HG03066 (cell line): ENCODE measurements around the gene P4HB.

Source experiments
- ATAC-seq: cut with Tn5 transposase; IDR thresholded peaks from one replicate; pipeline ENCODE4 v1.9.1; 2021; ENCODE audit warnings: low read depth; ENCODE audit not compliant: unreplicated experiment

P4HB gene

DNA sequence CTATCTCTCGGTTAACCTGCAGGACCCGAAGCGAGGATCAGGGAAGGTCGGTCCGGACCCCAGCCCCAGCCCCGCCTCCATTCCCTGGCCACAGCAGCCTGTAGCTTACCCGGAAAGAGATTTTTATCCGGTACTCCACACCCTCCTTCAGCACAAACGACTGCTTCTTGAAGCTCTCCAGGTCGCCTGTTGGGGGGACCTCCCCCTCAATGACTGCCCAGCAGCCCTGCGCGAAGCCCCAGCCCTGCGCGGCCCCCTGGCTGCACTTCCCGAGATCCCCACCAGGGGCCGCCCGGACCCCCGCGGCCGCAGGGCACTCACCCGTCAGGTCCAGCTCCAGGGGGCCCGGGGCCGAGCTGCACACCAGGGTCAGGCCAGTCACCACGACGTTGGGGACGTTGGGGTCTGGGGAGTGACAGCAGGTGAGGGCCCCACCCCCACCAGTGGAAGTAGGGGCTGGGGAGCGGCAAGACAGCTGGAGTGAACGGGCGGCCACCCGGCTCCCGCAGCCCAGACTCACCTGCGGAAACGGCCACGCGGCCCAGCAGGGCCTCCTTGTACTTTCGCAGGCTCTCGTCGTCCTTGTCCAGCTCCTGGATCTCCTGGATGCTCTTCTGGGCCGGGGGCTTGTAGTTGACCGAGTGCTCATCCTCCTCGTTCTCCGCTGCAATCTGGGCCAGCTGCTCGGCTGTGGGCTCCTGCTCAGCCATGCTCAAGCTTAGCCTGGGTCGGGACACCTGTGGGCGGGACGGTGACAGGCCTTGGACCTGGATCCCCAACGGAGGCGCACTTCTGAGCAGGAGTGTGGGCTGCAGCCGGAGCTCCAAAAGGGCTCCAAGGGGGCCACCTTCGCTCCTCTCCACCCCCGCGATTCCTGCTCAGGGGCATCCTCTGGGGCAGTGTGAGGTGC lies 9.1 kb upstream of the P4HB start:
- ATAC-seq: no peak

DNA sequence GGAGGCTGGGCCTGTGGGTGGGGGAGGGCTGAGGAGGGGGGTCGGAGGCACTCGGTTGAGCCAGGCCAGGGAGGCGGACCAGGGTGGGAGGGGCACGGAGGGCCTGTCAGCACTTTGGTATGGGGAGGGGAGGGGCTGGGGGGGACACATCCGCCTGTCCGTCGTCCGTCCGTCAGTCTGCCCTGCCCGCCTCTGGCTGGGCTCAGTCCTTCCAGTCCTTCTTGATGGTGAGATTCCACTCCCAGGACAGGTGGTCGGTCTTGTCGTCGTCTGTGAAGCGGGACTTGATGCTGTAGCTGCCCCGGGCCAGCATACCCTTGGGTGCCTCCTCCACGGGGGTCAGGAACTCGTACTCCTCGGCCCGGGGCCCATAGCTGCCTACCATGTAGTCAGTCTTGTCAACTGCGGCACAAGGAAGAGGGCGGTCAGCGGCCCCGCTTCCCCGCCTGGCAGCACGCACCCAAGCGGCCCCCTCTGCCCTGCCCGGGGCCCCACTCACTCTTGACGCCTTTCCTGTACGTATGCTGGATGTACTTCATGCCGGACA lies 8.4 kb upstream of the P4HB start:
- no peak for ATAC-seq

DNA sequence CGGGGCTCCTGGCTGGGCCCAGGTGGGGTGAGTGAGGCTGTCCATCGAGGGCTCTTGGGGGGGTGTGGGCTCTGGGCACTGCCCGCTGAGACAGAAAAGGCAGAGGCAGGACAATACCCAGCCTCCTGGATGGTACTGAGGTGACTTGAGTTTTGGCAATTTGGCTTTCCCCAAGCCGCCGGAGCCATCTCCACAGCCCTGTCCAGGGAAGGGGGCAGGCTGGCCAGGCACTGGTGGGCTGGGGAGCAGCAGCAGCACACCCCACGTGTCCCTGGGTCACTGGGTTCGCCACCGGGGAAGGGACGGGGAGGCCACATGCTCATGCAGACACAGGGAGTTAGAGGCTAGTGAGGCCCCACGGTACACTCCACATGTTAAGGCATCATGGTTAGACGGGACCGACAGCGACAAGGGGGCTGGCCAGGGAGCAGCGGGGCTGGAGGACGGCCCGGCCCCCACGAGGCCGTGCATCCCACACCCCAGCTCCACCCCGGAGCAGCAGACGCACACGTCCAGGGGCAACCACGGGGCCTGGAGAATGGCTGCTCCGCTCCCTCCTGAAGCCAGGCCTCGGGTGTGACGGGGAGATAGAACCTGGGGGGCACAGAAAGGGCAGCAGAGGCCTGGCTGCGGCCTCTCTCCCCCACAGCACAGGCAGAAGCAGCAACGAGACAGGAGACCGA lies 7.8 kb upstream of the P4HB start:
- no peak for ATAC-seq

DNA sequence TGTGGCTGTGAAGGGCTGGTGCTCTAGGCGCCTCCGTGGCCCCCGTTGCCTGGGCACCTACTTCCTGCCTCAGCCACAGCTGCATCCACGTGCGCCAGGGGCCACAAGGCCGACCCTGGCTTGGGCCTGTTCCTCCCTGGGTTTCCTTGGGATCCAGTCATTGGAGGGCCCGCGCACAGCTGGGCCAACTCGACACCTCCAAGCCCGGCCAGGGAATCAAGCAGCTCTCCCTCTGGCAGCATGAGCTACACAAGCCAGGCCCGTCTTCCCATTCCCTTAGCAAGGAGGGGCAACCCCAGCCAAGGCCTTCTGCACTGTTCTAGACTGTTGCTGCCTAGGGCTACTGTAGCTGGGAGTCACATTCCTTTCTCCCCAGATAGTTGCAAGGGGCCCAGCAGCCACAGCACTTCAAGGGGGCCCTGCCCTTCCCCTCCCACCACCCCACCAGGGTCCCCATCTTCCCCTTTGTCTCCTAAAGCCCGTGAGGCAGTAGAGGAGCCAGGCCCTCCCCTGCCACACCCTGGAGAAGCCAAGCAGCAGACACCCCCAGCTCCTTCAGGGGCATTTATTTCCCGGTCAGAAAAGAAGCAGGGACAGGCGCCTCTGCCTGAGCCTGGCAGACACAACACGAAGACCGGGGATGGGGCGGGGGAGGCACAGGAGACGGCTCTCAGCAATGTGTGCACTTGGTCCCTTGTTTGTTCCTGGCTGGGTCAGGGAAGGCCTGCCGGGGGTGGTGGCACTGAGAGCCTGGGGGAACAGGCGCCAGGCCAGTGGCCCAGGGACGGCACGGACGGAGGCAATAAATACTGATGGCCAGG lies 7.0 kb upstream of the P4HB start:
- ATAC-seq: no peak

DNA sequence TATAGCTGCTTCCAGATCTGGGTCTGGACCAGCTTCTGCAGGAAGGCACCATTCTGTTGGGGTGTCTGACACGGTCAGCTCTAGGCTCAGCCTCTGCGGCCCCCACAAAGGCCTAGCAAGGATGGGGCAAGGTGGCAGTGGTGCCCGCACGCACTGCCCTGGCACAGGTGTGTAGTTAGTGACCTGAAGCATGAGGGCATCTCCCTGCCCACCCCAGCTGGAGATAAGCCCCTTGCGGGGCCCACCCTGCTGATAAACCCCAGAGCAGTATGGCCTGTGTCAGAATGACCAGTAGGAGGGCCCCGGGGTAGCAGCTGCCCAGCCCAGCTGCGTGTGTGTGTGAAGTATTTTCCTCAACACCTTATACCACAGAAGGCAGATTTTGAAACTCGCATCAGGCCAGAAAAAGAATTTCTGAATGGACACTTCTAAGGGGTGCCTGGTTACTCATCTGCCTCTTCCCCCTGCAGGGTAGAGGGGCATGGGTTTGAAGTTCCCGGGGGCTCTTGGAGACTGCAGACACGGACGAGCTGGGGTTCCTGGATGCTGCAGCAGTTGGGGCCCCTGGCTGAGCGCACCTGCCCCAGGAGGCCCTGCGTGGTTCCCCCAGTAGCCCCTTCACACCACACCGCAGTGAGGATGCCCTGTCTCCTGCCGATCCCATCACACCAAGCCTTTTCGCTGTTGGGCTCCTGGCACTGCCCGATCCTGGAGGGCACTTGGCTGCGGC lies 6.3 kb upstream of the P4HB start:
- ATAC-seq: no peak

DNA sequence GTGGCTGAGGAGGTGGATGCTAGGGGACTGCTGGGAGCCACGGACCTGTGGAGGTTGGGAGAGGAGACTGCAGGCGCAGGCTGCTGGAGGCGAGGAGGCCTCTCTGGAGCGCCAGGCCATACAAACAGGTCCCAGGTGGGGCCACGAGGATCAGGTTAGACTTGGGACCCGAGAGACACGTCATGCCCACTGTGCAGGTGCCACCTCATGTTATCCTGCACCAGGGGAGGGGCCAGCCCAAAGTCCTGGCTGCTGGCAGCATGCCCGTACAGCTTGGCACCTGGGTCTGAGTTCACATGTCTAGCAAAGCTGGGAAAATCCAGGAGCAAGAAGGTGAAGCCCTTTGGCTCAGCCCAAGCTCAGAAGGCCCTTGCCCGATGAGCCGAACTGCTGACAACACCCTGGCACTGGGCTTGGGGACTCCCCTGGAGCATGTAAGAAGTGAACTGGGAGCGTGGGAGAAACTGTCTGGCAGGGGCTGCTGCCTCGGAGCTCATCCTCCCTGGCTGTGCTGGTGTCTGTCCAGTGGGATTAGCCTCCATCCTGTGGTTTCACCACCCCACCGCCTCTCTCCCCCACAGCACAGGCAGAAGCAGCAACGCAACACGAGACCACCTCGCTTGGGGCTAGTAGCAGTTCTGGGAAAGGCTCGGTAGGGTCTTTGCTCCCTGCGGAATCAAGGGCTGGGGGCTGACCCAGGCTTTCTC lies 5.6 kb upstream of the P4HB start:
- no peak for ATAC-seq

DNA sequence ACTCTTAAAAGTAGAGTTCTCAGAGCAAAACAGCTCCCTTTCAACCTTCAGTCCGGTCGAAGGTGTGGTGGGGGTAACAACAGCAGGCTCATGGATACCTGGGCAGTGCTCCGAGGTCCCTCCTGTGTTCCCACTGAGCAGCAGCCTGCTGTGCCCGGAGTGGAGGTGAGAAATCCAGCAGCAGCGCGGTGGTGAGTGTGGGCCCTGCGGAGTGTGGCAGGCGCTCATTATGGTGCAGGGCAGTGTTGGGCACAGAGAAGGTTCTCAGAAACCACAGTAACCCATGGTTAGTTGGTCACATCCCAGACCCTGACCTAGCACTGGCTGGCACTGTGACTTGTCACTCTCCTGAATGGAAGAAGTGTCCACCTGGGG lies 5.0 kb upstream of the P4HB start:
- ATAC-seq: no peak

DNA sequence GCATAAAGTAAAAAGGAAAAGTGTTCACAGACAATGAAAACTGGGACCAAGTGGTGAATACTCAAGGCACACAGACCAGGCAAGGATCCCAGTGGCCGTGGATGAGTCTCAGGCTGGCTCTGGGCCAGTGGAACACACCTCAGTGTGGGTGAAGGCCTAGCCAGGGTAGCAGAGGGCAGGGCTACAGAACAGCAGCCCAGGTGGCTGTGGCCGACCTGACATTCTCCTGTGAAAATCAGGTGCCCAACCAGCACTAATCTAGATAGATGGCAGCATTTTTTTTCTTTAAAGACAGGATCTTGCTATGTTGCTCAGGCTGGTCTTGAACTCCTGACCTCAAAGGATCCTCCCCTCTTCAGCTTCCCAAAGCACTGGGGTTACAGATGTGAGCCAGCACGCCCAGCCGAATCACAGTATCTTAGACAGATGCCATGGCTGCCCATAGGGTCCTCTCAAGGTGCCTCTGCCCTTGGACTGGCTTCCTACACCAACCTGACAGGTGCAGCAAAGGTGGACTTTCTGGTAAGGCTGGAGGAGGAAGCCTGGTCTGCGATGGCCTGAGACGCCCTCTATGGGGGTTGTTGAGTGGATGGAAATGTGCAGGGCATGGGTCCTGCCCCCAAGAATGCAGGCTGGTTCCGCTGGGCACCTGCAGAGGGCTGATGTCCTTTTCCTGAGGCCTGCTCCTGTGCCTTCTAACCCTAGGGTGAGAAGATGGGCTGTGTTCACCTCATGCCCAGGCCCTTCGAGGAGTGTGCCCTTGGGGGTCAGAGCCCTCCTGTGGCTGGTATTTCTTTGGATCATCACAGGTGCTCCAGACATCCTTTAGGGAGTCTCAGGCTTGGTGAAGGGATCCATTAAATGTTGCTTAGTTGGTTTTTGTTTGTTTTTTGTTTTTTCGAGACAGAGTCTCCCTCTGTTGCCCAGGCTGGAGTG lies 3.8 kb upstream of the P4HB start:
- ATAC-seq: no peak

DNA sequence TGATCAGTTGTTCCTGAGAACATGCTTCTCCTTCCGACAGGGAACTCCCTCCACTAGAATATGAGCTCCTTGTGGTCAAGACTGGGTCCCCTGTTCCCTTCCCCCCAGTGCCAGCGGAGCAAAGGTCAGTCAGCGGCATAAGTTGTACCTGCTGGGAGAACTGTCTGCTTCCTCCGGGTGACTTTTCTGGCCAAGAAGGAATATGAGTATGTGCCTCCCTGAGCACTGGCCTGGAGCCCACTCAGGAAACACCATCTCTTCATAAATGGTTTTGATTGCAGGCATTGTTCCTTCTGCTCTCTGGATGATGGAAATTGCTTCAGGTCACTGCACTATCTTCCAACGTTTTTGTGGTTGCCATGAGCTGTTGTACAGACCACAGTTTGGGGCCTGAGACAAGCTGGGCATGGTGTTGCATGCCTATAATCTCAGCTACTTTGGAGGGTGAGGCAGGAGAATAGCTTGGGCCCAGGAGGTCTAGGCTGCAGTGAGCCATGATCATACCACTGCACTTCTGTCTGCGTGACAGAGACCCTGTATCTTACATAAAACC lies 2.9 kb upstream of the P4HB start:
- no peak for ATAC-seq

DNA sequence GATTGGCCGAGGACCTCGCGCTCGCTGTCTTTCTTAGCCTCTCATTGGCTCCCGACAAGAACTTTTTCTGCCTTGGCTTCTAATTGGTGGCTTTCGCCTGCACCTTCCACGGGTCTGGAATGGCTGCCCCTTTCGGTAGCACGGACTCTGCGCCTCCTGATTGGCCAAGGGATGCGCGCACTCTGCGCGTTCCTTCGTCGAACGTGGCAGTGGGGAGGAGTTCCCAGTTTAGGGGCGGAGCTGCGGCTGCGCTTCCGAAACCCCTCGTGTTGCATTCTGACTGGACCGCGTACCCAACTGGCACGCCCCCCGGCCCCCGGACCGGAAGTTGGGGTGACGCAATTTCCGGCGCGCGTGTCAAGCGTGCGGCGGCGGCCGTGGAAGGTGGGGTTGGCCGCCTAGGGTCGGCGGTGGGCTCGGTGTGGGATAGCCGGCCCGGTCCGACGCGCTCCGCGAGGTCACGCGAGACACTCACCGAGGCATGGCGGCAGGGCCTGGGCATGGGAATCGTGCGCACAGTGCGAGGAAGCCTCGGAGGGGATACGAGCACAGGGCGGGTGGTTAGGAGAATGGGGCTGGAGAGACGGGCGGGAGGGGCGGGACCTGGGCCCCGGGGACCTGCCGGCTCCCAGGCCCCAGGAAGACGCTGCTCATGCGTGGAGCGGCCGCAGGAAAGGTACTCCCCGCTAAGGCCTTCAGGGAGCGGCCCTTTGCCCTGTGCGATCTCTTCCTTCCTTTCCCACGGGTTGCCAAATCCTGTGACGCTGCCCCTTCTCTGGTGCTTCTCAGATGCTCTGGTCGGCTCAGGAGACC lies 627 bp upstream of the P4HB start:
- ATAC-seq: peak; percentile 69

DNA sequence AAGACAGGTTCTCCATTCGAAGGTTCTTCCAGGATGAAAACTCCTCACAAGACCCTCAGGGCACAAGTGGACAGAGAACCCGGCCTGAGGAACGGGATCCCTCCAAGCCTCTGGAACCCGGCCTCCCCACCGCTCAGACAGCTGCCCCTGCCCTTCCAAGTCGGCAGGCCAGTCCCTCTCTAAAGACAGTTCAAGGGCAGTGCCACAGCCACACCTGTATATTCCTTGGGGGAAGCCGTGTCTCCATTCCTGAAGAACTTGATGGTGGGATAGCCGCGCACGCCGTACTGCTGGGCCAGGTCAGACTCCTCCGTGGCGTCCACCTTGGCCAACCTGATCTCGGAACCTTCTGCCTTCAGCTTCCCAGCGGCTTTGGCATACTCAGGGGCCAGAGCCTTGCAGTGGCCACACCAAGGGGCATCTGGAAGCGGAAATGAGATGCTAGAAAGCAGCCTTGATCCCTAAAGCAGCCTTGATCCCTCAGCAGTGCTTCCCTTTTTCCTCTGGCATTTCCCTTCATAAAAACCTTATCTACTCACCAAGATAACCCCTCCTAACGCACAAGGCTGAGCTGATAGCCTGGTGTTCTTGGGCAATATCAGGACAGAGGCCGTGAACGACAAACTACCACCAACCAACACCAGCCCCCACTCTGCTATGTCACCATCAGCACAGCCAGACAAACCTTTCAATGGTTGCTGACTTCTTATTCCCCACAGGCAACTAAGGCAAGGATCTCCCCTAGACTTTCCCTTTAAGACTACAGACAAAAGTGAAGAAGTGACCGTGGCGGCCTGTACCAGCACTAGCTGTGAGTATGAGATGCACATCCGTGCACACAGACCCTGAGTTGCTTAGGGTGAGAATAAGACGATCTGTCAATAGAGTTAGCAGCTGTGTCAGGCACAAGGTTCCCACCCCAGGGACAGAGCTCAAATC lies 1.1 kb downstream of the P4HB start:
- ATAC-seq: no peak

DNA sequence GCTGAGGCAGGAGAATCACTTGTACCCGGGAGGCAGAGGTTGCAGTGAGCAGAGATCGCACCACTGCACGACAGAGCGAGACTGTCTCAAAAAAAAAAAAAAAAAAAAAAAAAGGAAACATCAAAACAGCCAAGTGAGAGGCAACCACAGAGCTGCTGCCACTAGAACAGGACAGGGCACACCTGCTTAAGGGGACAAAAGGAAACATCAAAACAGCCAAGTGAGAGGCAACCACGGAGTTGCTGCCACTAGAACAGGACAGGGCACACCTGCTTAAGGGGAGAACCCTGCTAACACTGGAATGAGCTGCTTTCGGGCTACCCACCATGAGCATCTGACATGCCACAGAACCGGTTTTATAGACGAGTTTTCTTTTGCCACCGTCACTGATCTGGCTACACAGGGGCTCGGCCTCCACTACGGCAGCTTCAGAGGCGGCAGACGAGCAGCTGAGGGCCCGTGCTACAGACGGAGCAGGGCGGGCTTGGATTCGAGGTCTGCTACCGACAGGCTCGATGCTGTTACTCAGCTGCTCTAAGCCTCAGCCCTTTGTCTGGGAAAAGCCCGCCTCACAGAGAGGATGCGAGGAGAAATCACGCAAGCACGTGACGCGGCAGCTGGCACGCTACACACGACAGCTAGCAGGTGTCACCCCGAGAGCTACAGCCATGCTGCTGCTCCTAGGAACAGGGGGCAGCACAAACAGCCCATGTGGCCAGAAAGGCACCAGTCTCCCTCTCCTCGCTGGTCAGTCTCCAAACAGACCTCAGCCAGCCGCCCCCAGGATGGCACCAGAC lies 2.0 kb downstream of the P4HB start:
- ATAC-seq: no peak

DNA sequence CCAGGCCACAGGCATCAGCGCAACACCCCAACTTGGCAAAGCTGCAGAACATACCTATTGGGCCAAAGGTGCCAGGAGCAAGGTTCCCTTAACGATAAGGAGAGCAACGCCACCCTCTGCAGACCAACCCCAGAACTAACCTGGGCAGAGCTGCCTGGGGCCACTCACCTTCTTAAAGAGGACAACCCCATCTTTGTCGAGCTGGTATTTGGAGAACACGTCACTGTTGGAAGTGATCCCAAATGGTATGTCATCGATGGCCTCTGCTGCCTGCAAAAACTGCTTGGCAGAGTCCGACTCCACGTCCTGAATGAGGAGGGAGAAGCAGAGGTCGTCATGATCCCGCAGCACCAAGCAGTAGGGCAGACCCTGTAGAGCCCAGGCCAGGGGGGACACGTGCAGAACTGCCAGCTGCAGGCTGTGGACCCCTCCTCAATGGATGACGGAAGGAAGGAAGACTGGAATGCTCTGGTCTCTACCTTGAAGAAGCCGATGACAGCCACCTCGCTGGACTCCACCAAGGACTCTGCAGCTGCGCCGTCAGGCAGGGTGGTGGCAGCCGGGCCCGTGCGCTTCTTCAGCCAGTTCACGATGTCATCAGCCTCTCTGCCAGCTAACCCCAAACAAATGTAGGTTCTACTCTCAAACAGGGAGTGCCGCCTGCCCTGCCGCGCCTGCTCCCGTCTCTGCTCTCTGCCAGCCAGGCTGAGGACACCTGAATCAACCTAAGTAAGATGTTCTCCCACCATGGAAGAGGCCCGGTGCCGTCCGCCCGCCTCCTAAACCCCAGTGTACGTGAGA lies 5.2 kb downstream of the P4HB start:
- ATAC-seq: no peak

DNA sequence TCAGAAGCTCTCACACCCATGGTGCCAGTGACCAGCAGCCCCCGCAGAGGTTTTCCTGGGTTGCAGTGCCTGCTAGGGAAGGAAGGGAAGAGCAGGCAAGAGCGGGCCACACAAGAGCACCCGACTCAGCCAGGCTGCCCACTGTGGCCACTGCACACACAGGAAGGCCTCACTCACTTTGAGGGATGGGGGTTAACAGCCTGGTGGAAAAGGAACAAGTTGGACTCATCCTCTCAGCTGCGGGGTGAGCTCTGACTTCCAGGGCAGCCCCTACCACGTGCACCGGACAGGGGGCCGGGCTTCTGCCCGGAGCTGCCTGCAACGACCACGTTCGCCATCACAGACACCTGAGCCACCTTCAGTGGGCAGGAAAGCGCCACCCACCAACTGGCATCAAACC lies 8.1 kb downstream of the P4HB start:
- ATAC-seq: no peak

DNA sequence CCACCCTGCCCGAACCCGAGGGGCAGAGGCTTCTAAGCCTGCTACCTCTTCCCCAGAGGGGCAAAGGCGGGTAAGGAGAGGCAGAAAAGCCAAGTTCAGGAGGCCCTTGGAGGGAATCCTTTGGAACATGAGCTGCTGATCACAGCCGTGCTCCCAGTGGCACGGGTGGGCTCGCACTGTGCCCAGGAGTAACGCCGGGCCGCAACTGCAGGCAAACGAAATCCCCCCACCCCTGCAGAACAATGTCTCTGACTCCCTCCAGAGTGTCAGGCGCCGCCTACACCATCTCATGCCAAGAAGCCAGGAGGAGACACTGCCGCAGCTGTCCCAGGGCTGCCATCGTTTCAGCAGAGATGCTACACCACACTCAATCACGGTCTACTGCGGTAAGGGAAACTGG lies 8.9 kb downstream of the P4HB start:
- no peak for ATAC-seq
